ENCODE data around the gene SMURF1. TPM values are rescaled to one million over a fixed set of nuclear protein-coding genes. Genes with fewer than 3 reads are reported as not detected.
A peak's percentile ranks its signal among the peaks of the same experiment; 100 is the strongest.

The SMURF1 gene
- total and polyA plus RNA-seq, 4 donors = 2.9 to 16.8 (median 5.9) TPM

GRCh38 chr7:99036546-99037111 lies 107.3 kb downstream of the SMURF1 start:
- Histone ChIP-seq H3K9me3 (ENCODE audit: control insufficient read depth in 4 of 4, low read length in 3 of 4) (no peaks in the 10 kb centered on the region), H3K36me3 (ENCODE audit: control insufficient read depth in 4 of 4, insufficient read depth in 3 of 4, low read depth in 1 of 4, low read length in 3 of 4) (peaks cover 14 to 61% (median 49%) of the 10 kb centered on the region in 4 donors), H3K4me1 (ENCODE audit: control insufficient read depth in 4 of 4, insufficient read depth in 4 of 4, low read length in 3 of 4) (peaks cover 0 to 35% (median 20%) of the 10 kb centered on the region in 4 donors), H3K9ac (ENCODE audit: low read depth in 1 of 2, low read length in 2 of 2) (no peak overlapping the region), H3K27ac (ENCODE audit: low read depth in 1 of 2, low read length in 2 of 2) (no peak overlapping the region), H3K4me3 (ENCODE audit: low read depth in 1 of 3, low read length in 3 of 3) (no peak overlapping the region), H3K27me3 (ENCODE audit: control insufficient read depth in 4 of 4, insufficient read depth in 4 of 4, low read length in 3 of 4) (no peaks in the 10 kb centered on the region)
- WGBS = 90% methylated on average over 11 of the region's 11 CpGs
- TF ChIP-seq RAD21 (IDR thresholded peaks at IDR 0.05) (peak in 1 of 2 donors; percentile 54), TAF1 (conservative IDR thresholded peaks at IDR 0.05) (no peak)
- DNase-seq (ENCODE audit: low spot score) = no peak

GRCh38 chr7:99035723-99036545 lies 108.0 kb downstream of the SMURF1 start:
- H3K4me3 ChIP-seq (ENCODE audit: low read depth in 1 of 3, low read length in 3 of 3) = no peak overlapping the region
- 93% methylated on average over 26 of the region's 26 CpGs for WGBS
- no peaks in the 10 kb centered on the region for H3K9me3 ChIP-seq (ENCODE audit: control insufficient read depth in 4 of 4, low read length in 3 of 4)
- no peaks in the 10 kb centered on the region for H3K27me3 ChIP-seq (ENCODE audit: control insufficient read depth in 4 of 4, insufficient read depth in 4 of 4, low read length in 3 of 4)
- H3K27ac ChIP-seq (ENCODE audit: low read depth in 1 of 2, low read length in 2 of 2) = no peak overlapping the region
- DNase-seq (ENCODE audit: low spot score) = no peak
- peaks cover 0 to 28% (median 15%) of the 10 kb centered on the region in 4 donors for H3K4me1 ChIP-seq (ENCODE audit: control insufficient read depth in 4 of 4, insufficient read depth in 4 of 4, low read length in 3 of 4)
- no peak overlapping the region for H3K9ac ChIP-seq (ENCODE audit: low read depth in 1 of 2, low read length in 2 of 2)
- H3K36me3 ChIP-seq (ENCODE audit: control insufficient read depth in 4 of 4, insufficient read depth in 3 of 4, low read depth in 1 of 4, low read length in 3 of 4) = peaks cover 14 to 68% (median 53%) of the 10 kb centered on the region in 4 donors
- TF ChIP-seq SP1 (IDR thresholded peaks at IDR 0.05) (no peak), GABPA (IDR thresholded peaks at IDR 0.05 in 1 of 2, conservative IDR thresholded peaks at IDR 0.05 in 1 of 2) (no peak), HNF4A (conservative IDR thresholded peaks at IDR 0.05) (no peak), JUND (IDR thresholded peaks at IDR 0.05) (no peak), YY1 (IDR thresholded peaks at IDR 0.05) (no peak), TAF1 (conservative IDR thresholded peaks at IDR 0.05) (no peak), ATF3 (IDR thresholded peaks at IDR 0.05) (no peak), EGR1 (IDR thresholded peaks at IDR 0.05; ENCODE audit: low read depth in 2 of 2) (no peak), MAX (IDR thresholded peaks at IDR 0.05) (no peak), RAD21 (IDR thresholded peaks at IDR 0.05) (no peak), HNF4G (IDR thresholded peaks at IDR 0.05) (no peak), FOXA1 (IDR thresholded peaks at IDR 0.05) (no peak), NR2F2 (IDR thresholded peaks at IDR 0.05) (no peak)

GRCh38 chr7:99034932-99035722 lies 108.8 kb downstream of the SMURF1 start:
- 96% methylated on average over 30 of the region's 30 CpGs for WGBS
- peaks cover 14 to 75% (median 60%) of the 10 kb centered on the region in 4 donors for H3K36me3 ChIP-seq (ENCODE audit: control insufficient read depth in 4 of 4, insufficient read depth in 3 of 4, low read depth in 1 of 4, low read length in 3 of 4)
- TF ChIP-seq HNF4G (IDR thresholded peaks at IDR 0.05) (no peak), YY1 (IDR thresholded peaks at IDR 0.05) (no peak), ZBTB33 (IDR thresholded peaks at IDR 0.05) (no peak), JUND (IDR thresholded peaks at IDR 0.05) (no peak), HNF4A (conservative IDR thresholded peaks at IDR 0.05) (no peak), GABPA (IDR thresholded peaks at IDR 0.05 in 1 of 2, conservative IDR thresholded peaks at IDR 0.05 in 1 of 2) (no peak), SP1 (IDR thresholded peaks at IDR 0.05) (no peak), REST (IDR thresholded peaks at IDR 0.05) (no peak), FOXA1 (IDR thresholded peaks at IDR 0.05) (no peak), MAX (IDR thresholded peaks at IDR 0.05) (no peak), NR2F2 (IDR thresholded peaks at IDR 0.05) (no peak)

More at GRCh38 chr7:99034932-99035722, 108.8 kb downstream of the SMURF1 start:
- Histone ChIP-seq H3K9ac (ENCODE audit: low read depth in 1 of 2, low read length in 2 of 2) (no peak overlapping the region), H3K4me1 (ENCODE audit: control insufficient read depth in 4 of 4, insufficient read depth in 4 of 4, low read length in 3 of 4) (peaks cover 0 to 21% (median 9%) of the 10 kb centered on the region in 4 donors), H3K27me3 (ENCODE audit: control insufficient read depth in 4 of 4, insufficient read depth in 4 of 4, low read length in 3 of 4) (no peaks in the 10 kb centered on the region), H3K9me3 (ENCODE audit: control insufficient read depth in 4 of 4, low read length in 3 of 4) (no peaks in the 10 kb centered on the region), H3K27ac (ENCODE audit: low read depth in 1 of 2, low read length in 2 of 2) (no peak overlapping the region), H3K4me3 (ENCODE audit: low read depth in 1 of 3, low read length in 3 of 3) (no peak overlapping the region)
- no peak for DNase-seq (ENCODE audit: low spot score)
